Adrenal gland (tissue), 5 donors: ENCODE measurements around the gene ARHGEF16.

Source experiments
- CTCF ChIP-seq, 6 experiments: fragments of 450-650 bp in 4 of 6; fragments of 200-600 bp in 2 of 6; sonication (generic) in 1 of 6; IDR thresholded peaks; 1 replicate in 5 of 6; 2 replicates in 1 of 6; pipeline versions ENCODE4 v1.5.1 to v1.8.0; 2016 to 2021; ENCODE audit warnings: antibody characterized with exemption in 6 of 6, mild to moderate bottlenecking in 2 of 6, moderate library complexity in 1 of 6
- POLR2A ChIP-seq, 2 donors: fragments of 450-650 bp; IDR thresholded peaks; one replicate each; pipeline ENCODE4 v1.6.1; 2017; ENCODE audit warnings: antibody characterized with exemption in 2 of 2, mild to moderate bottlenecking in 2 of 2, moderate library complexity in 1 of 2
- donor health status: DM: no; HTN: no; CAD: no.

- TF ChIP-seq CTCF (IDR thresholded peaks at IDR 0.05) = no peak
- no peak for TF ChIP-seq POLR2A (IDR thresholded peaks at IDR 0.05)
Observed at GRCh38 chr1:3431686-3432085, 22.8 kb upstream of the ARHGEF16 start.
